ENCODE results near the gene ZNF23.

DNA sequence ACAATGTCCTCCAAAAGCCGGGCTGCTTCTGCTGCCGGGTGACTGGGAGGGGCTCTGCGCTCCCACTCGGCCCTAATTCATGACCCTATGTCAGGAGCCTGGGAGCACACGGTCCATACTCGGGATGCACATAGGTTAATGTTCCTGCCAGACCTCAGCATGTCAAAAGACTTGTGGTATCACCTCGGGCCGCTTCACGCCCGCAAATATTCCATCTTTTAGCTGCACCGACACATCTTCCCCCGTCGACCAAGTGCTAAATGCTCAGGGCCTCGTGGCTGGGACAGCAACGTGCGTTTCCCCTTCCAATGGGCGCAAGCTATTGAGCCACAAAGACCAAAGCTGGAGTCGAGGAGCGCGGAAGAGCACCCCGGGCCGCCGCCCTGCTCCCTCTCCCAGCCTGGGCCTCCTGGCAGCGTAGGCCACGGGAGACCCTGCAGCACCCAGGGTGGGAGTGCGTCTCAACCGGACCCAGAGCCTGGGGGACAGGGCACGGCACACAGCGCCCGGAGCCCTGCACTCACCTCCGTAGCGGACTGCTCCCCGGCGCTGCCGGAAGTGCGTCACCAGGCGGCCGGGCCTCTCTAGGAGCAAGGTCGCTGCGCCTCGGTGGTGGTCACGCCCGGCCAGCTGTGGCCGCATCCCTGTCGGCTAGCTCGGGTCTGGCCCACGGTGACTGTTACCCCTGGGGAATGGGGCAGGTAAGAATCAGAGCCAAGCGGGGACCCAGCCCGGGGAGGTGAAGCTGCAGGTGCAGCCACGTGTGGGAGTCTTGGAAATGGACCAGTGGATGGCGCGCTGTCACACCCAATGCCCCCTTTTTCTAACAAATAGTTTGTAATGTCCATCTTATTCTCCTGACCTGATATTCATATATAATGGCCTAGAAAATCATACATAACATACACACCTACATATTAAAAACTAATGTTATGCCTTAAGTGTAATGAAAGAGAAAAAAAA lies at the start of gene ZNF23:
- TF ChIP-seq CTCF (IDR thresholded peaks at IDR 0.05) (peak; percentile 27), EZH2 (IDR thresholded peaks at IDR 0.05) (no peak)

Measured in neural progenitor cell (in vitro differentiated cells).